Mucosa of stomach (tissue), 1 donor: ENCODE data around the gene KLF1.
A peak's percentile ranks its signal among the peaks of the same experiment; 100 is the strongest.
"Not testable (repeated sequence)": the region's sequence is repeated elsewhere in the genome, so short reads cannot be mapped to it uniquely, and the experiment has no call there.

ENCODE experiments used
- H3K27me3 ChIP-seq: one replicate; pipeline ENCODE4 v1.7.0; 2013; ENCODE audit warnings: mild to moderate bottlenecking, low read length; ENCODE audit not compliant: control insufficient read depth, insufficient read depth
- H3K36me3 ChIP-seq: one replicate; pipeline ENCODE4 v1.7.0; 2013; ENCODE audit warnings: low read length; ENCODE audit not compliant: control insufficient read depth, insufficient read depth
- H3K4me1 ChIP-seq: one replicate; pipeline ENCODE4 v1.7.0; 2013; ENCODE audit warnings: mild to moderate bottlenecking, low read length; ENCODE audit not compliant: control insufficient read depth, insufficient read depth
- H3K4me3 ChIP-seq: one replicate; pipeline ENCODE4 v1.7.0; 2013; ENCODE audit warnings: low read length
- H3K9ac ChIP-seq: one replicate; pipeline ENCODE4 v1.7.0; 2013; ENCODE audit warnings: mild to moderate bottlenecking, low read length, moderate library complexity
- H3K9me3 ChIP-seq: one replicate; pipeline ENCODE4 v1.7.0; 2013; ENCODE audit warnings: mild to moderate bottlenecking, low read length, moderate library complexity; ENCODE audit not compliant: control insufficient read depth
- donor health status: Pancreatic carcinoma.

Gene KLF1

GRCh38 chr19:12913851-12914690 lies 27.1 kb upstream of the KLF1 start:
- Histone ChIP-seq H3K27me3 (no peaks in the 10 kb centered on the region), H3K4me1 (peaks cover 19% of the 10 kb centered on the region), H3K36me3 (no peaks in the 10 kb centered on the region), H3K9ac (no peak overlapping the region), H3K9me3 (no peaks in the 10 kb centered on the region), H3K4me3 (no peak overlapping the region)

GRCh38 chr19:12913011-12913561 lies 26.1 kb upstream of the KLF1 start:
- Histone ChIP-seq H3K36me3 (no peaks in the 10 kb centered on the region), H3K4me1 (peaks cover 19% of the 10 kb centered on the region), H3K27me3 (no peaks in the 10 kb centered on the region), H3K4me3 (no peak overlapping the region), H3K9ac (peak overlapping the region; percentile 38), H3K9me3 (no peaks in the 10 kb centered on the region)

GRCh38 chr19:12912571-12912970 lies 25.6 kb upstream of the KLF1 start:
- Histone ChIP-seq H3K36me3 (no peaks in the 10 kb centered on the region), H3K4me3 (no peak overlapping the region), H3K9me3 (no peaks in the 10 kb centered on the region), H3K9ac (no peak overlapping the region), H3K4me1 (peaks cover 19% of the 10 kb centered on the region), H3K27me3 (no peaks in the 10 kb centered on the region)

GRCh38 chr19:12907166-12907565 lies 20.2 kb upstream of the KLF1 start:
- no peak overlapping the region for H3K4me3 ChIP-seq
- H3K27me3 ChIP-seq = no peaks in the 10 kb centered on the region

GRCh38 chr19:12899891-12900518 lies 13.0 kb upstream of the KLF1 start:
- H3K9ac ChIP-seq = no peak overlapping the region
- H3K36me3 ChIP-seq = no peaks in the 10 kb centered on the region
- no peaks in the 10 kb centered on the region for H3K9me3 ChIP-seq
- H3K4me1 ChIP-seq = no peaks in the 10 kb centered on the region
- no peak overlapping the region for H3K4me3 ChIP-seq
- H3K27me3 ChIP-seq = no peaks in the 10 kb centered on the region

More at GRCh38 chr19:12907166-12907565, 20.2 kb upstream of the KLF1 start:
- Histone ChIP-seq H3K9me3 (no peaks in the 10 kb centered on the region), H3K4me1 (peaks cover 1% of the 10 kb centered on the region), H3K9ac (no peak overlapping the region), H3K36me3 (no peaks in the 10 kb centered on the region)

GRCh38 chr19:12896460-12896859 lies 9.5 kb upstream of the KLF1 start:
- no peak overlapping the region for H3K4me3 ChIP-seq
- no peaks in the 10 kb centered on the region for H3K27me3 ChIP-seq
- no peak overlapping the region for H3K9ac ChIP-seq
- no peaks in the 10 kb centered on the region for H3K9me3 ChIP-seq
- H3K4me1 ChIP-seq = peaks cover 8% of the 10 kb centered on the region
- no peaks in the 10 kb centered on the region for H3K36me3 ChIP-seq

GRCh38 chr19:12893582-12893981 lies 6.6 kb upstream of the KLF1 start:
- H3K4me3 ChIP-seq = no peak overlapping the region
- no peak overlapping the region for H3K9ac ChIP-seq
- peaks cover 9% of the 10 kb centered on the region for H3K4me1 ChIP-seq
- H3K36me3 ChIP-seq = no peaks in the 10 kb centered on the region
- no peaks in the 10 kb centered on the region for H3K27me3 ChIP-seq
- no peaks in the 10 kb centered on the region for H3K9me3 ChIP-seq

GRCh38 chr19:12891553-12892021 lies 4.6 kb upstream of the KLF1 start:
- H3K27me3 ChIP-seq = peaks cover 4% of the 10 kb centered on the region
- H3K36me3 ChIP-seq = no peaks in the 10 kb centered on the region
- H3K9me3 ChIP-seq = no peaks in the 10 kb centered on the region
- H3K4me3 ChIP-seq = peak overlapping the region; percentile 90
- H3K9ac ChIP-seq = peak overlapping the region; percentile 55
- peaks cover 9% of the 10 kb centered on the region for H3K4me1 ChIP-seq

GRCh38 chr19:12890787-12891552 lies 4.0 kb upstream of the KLF1 start, which contains the start of gene GCDH:
TSS of gene GCDH (plus strand) at chr19:12891160. CDS start at chr19:12891305, 145 bp downstream.
- peak within 1 kb of the TSS; percentile 90 for H3K4me3 ChIP-seq
- H3K9me3 ChIP-seq = no peaks in the 10 kb centered on the region
- peak within 1 kb of the TSS; percentile 55 for H3K9ac ChIP-seq
- peaks cover 10% of the 10 kb centered on the region for H3K27me3 ChIP-seq
- peaks cover 9% of the 10 kb centered on the region for H3K4me1 ChIP-seq
- H3K36me3 ChIP-seq = no peaks in the 10 kb centered on the region

GRCh38 chr19:12890299-12890786 lies 3.3 kb upstream of the KLF1 start:
- not testable (repeated sequence) for H3K9ac ChIP-seq, H3K36me3 ChIP-seq, H3K4me3 ChIP-seq, H3K9me3 ChIP-seq
- Histone ChIP-seq H3K4me1 (peaks cover 11% of the 10 kb centered on the region), H3K27me3 (peaks cover 16% of the 10 kb centered on the region)

- H3K9ac ChIP-seq = no peak overlapping the region
- no peaks in the 10 kb centered on the region for H3K36me3 ChIP-seq
- H3K4me1 ChIP-seq = peaks cover 20% of the 10 kb centered on the region
- peaks cover 28% of the 10 kb centered on the region for H3K27me3 ChIP-seq
- H3K9me3 ChIP-seq = peaks cover 4% of the 10 kb centered on the region
- H3K4me3 ChIP-seq = no peak overlapping the region
These were observed 1.1 kb upstream of the KLF1 start for GRCh38 chr19:12888006-12888603.
